ENCODE measurements around the gene DERL2. TPM values are rescaled to one million over a fixed set of nuclear protein-coding genes. Genes with fewer than 3 reads are reported as not detected.

The DERL2 gene
- total and polyA plus RNA-seq, 2 of the 4 experiments (the other 2 are of a cell fraction): 27.4 to 44.2 TPM

DNA sequence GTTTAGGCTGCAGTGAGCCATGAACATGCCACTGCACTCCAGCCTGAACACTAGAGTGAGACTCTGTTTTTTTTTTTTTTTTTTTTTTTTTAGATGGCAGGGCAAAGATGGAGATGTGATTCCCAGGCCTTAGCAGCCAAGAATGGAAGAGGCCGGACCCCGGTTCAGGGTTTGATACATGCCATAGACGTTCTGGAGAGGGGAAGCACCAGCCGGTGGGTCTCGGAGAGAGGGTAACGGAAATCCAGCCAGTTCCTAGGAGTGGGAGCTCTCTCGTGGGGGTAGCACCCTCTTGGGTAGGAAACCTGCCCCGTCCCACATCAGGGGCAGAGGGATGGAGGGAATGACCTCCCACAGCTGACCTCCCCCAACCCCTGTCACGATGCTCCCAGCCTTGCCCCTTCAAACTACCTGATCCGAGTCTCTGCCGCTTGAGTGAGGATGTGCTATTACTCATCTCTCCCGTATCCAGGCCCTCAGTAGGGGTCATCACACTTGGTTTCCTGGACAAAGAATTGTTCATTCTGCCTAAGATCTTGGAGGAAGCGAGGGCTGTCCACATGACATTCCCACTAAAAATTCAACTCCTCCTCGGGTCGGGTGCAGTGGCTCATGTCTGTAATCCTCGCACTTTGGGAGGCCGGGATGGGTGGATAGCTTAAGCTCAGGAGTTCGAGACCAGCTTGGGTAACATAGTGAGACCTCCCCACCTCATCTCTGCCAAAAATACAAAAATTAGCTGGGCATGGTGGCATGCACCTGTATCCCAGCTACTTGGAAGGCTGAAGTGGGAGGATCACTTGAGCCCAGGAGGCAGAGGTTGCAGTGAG, 47.7 kb upstream of the DERL2 start:
- dilution Hi-C loops (cut with HindIII; ENCODE audit: low sequenced_read_pairs, unreplicated experiment): no loop called here
- no peaks in the 10 kb centered on the region for H3K9me3 ChIP-seq (ENCODE audit: control insufficient read depth, insufficient read depth, low read length)
- 100% methylated on average over 1 of the region's 18 CpGs; no CpG with 5 or more reads in 1 of the 2 experiments for WGBS, 2 experiments (ENCODE audit: extremely low coverage in 2 of 2, insufficient read length in 1 of 2)
- DNase-seq (no peak), ATAC-seq (ENCODE audit: low read depth) (no peak)
- no peak overlapping the region for H4K8ac ChIP-seq (ENCODE audit: low read depth in 2 of 2, low read length in 2 of 2)
- in situ Hi-C loops (cut with MboI; ENCODE audit: low sequenced_read_pairs): no loop called here
- H3K27me3 ChIP-seq (ENCODE audit: control insufficient read depth, insufficient read depth, low read length): no peaks in the 10 kb centered on the region
- no peak overlapping the region for H3K56ac ChIP-seq (ENCODE audit: extremely low read depth, insufficient read depth, low read length)
- TF ChIP-seq BHLHE40 (IDR thresholded peaks at IDR 0.05; ENCODE audit: low read depth, low read length): no peak
- no peak for TF ChIP-seq RFX5 (IDR thresholded peaks at IDR 0.05; ENCODE audit: low read depth, low read length)
- no peak for TF ChIP-seq SMC3 (IDR thresholded peaks at IDR 0.05; ENCODE audit: low read depth, low read length)
- no peak for TF ChIP-seq FOS (IDR thresholded peaks at IDR 0.05; ENCODE audit: low read depth, low read length)
- TF ChIP-seq MAZ (IDR thresholded peaks at IDR 0.05; ENCODE audit: borderline replicate concordance, low read depth, low read length): no peak
- TF ChIP-seq, protein P1, sequence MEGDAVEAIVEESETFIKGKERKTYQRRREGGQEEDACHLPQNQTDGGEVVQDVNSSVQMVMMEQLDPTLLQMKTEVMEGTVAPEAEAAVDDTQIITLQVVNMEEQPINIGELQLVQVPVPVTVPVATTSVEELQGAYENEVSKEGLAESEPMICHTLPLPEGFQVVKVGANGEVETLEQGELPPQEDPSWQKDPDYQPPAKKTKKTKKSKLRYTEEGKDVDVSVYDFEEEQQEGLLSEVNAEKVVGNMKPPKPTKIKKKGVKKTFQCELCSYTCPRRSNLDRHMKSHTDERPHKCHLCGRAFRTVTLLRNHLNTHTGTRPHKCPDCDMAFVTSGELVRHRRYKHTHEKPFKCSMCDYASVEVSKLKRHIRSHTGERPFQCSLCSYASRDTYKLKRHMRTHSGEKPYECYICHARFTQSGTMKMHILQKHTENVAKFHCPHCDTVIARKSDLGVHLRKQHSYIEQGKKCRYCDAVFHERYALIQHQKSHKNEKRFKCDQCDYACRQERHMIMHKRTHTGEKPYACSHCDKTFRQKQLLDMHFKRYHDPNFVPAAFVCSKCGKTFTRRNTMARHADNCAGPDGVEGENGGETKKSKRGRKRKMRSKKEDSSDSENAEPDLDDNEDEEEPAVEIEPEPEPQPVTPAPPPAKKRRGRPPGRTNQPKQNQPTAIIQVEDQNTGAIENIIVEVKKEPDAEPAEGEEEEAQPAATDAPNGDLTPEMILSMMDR (conservative IDR thresholded peaks at IDR 0.05; ENCODE audit: low read depth, low read length): no peak
- no peak for TF ChIP-seq MXI1 (IDR thresholded peaks at IDR 0.05; ENCODE audit: borderline replicate concordance, low read depth, low read length)
- TF ChIP-seq, protein P2, sequence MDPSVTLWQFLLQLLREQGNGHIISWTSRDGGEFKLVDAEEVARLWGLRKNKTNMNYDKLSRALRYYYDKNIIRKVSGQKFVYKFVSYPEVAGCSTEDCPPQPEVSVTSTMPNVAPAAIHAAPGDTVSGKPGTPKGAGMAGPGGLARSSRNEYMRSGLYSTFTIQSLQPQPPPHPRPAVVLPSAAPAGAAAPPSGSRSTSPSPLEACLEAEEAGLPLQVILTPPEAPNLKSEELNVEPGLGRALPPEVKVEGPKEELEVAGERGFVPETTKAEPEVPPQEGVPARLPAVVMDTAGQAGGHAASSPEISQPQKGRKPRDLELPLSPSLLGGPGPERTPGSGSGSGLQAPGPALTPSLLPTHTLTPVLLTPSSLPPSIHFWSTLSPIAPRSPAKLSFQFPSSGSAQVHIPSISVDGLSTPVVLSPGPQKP (IDR thresholded peaks at IDR 0.05; ENCODE audit: borderline replicate concordance, low read depth, low read length): no peak
- H4K5ac ChIP-seq (ENCODE audit: low read depth, low read length): no peak overlapping the region
- H3K4me3 ChIP-seq (ENCODE audit: insufficient read depth, low read depth, low read length): no peak overlapping the region
- 0 out of 2 replicates have a peak, but pooled peaks cover 2% of the 10 kb centered on the region for H3K9me1 ChIP-seq (ENCODE audit: insufficient read depth, low read length)
- H3K4me1 ChIP-seq (ENCODE audit: control insufficient read depth, insufficient read depth, low read length): peaks cover 2% of the 10 kb centered on the region; the same call in 1 of the 2 replicates
- H3K79me1 ChIP-seq (ENCODE audit: low read depth in 1 of 2, low read length in 2 of 2): no peaks in the 10 kb centered on the region
- no peak overlapping the region for H3K27ac ChIP-seq (ENCODE audit: insufficient read depth, low read length)
- ChIA-PET CTCF (no interaction called here), POLR2A (ENCODE audit: unreplicated experiment) (no interaction called here)
- H2AK9ac ChIP-seq (replicated peaks; ENCODE audit: low read depth, low read length, poor library complexity): no peak overlapping the region
- H3K4ac ChIP-seq (ENCODE audit: low read depth, low read length): no peak overlapping the region
- H2BK20ac ChIP-seq (ENCODE audit: low read depth, low read length): no peak overlapping the region
- no peak overlapping the region for H2BK15ac ChIP-seq (ENCODE audit: low read depth, low read length)
- peaks cover 24% of the 10 kb centered on the region for H3K36me3 ChIP-seq (ENCODE audit: control insufficient read depth, insufficient read depth, low read length)
- H3K23ac ChIP-seq (ENCODE audit: low read depth, low read length): no peak overlapping the region
- no peak overlapping the region for H2AK5ac ChIP-seq (ENCODE audit: low read depth, low read length)
- no peak overlapping the region for H2AFZ ChIP-seq (replicated peaks; ENCODE audit: low read length, poor library complexity)
- H4K91ac ChIP-seq (ENCODE audit: insufficient read depth, low read depth, low read length): no peak overlapping the region
- no peak overlapping the region for H3K18ac ChIP-seq (ENCODE audit: low read depth, low read length)
- no peaks in the 10 kb centered on the region for H4K20me1 ChIP-seq (ENCODE audit: insufficient read depth, low read length)
- no peak overlapping the region for H3K9ac ChIP-seq (ENCODE audit: low read depth, low read length)
- no peak overlapping the region for H3K4me2 ChIP-seq (ENCODE audit: low read depth, low read length)
- H3K14ac ChIP-seq (replicated peaks; ENCODE audit: low read depth, low read length): no peak overlapping the region
- intact Hi-C loops (cut with micrococcal nuclease): no loop called here
- no peak overlapping the region for H2BK5ac ChIP-seq (ENCODE audit: low read depth, low read length, poor library complexity, severe bottlenecking)
- H2BK120ac ChIP-seq (ENCODE audit: low read depth, low read length): no peak overlapping the region
- no TSS peak for BruUV-seq (replicated peaks)

All from IMR-90 (cell line).